Measurements from ENCODE around the gene ERBB2. TPM values are rescaled to one million over a fixed set of nuclear protein-coding genes. Genes with fewer than 3 reads are reported as not detected.

The ERBB2 gene
- total and polyA plus RNA-seq, 10 of the 15 experiments (the other 5 are each of a cell fraction or from before 2014, with no cell fraction given) = 0.39 to 7.0 (median 4.3) TPM

DNA sequence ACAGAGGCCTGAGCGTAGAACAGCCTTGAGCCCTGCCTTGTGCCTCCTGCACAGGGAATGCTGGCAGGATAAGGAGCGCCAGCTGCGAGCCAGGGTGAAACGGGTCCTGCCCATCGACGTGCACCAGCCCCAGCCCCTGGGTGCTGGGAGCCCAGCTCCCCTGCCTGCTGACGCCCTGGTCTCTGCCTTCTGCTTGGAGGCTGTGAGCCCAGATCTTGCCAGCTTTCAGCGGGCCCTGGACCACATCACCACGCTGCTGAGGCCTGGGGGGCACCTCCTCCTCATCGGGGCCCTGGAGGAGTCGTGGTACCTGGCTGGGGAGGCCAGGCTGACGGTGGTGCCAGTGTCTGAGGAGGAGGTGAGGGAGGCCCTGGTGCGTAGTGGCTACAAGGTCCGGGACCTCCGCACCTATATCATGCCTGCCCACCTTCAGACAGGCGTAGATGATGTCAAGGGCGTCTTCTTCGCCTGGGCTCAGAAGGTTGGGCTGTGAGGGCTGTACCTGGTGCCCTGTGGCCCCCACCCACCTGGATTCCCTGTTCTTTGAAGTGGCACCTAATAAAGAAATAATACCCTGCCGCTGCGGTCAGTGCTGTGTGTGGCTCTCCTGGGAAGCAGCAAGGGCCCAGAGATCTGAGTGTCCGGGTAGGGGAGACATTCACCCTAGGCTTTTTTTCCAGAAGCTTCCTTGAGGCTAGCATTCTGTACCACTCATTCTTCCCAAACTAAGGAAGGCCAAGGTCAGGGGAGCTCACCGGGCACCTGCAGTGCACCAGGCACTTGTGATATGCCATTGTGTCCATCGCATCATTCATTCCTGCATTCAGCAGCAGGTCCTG lies 29.7 kb upstream of the ERBB2 start:
- Histone ChIP-seq H3K9me3 (replicated peaks; ENCODE audit: control insufficient read depth, insufficient read depth, low read length) (no peaks in the 10 kb centered on the region), H4K20me1 (ENCODE audit: control insufficient read depth, insufficient read depth) (no peaks in the 10 kb centered on the region; the same call in 1 of the 2 replicates), H3K4me1 (ENCODE audit: control insufficient read depth, insufficient read depth, low read length) (no peaks in the 10 kb centered on the region), H3K79me2 (ENCODE audit: control insufficient read depth, insufficient read depth, low read length) (no peaks in the 10 kb centered on the region), H2AFZ (ENCODE audit: control insufficient read depth, low read depth, low read length) (no peak overlapping the region), H3K27me3 (replicated peaks in 1 of 2; ENCODE audit: control insufficient read depth in 2 of 2, insufficient read depth in 2 of 2, low read length in 1 of 2) (peaks cover 4 to 6% of the 10 kb centered on the region in 2 experiments; a peak in 3 of 4 replicates), H3K4me3 (no peak overlapping the region), H3K4me2 (ENCODE audit: control insufficient read depth, insufficient read depth) (no peak overlapping the region), H3K9ac (ENCODE audit: control insufficient read depth, insufficient read depth, low read length) (no peak overlapping the region), H3K36me3 (ENCODE audit: control insufficient read depth in 2 of 2, insufficient read depth in 2 of 2, low read length in 1 of 2) (no peaks in the 10 kb centered on the region; a peak in 1 of 4 replicates), H3K27ac (ENCODE audit: control insufficient read depth, insufficient read depth) (no peak overlapping the region)
- WGBS (ENCODE audit: insufficient coverage, insufficient replicate concordance, low lambda C conversion rate, missing lambda C conversion rate) = 60% methylated on average over 23 of the region's 23 CpGs
- ChIA-PET SMC1A (ENCODE audit: uncharacterized antibody, unreplicated experiment) (interaction anchor here (1.0 to 2.6 kb wide), 7 partner anchors 15 to 203 kb away, joined by 3 to 10 read pairs (median 3); partner anchors contain the start of gene STARD3), POLR2A (interaction anchor here (1.3 kb wide), 1 partner anchor 10 kb away, joined by 3 read pairs; no protein-coding TSS in a partner anchor), RAD21 (ENCODE audit: unreplicated experiment) (interaction anchor here (1.0 to 1.8 kb wide), 4 partner anchors 15 to 48 kb away, joined by 3 to 14 read pairs (median 5); no protein-coding TSS in a partner anchor), CTCF (interaction anchor here (0.7 to 9.1 kb wide), 12 partner anchors 10 to 310 kb away, joined by 3 to 114 read pairs (median 6); partner anchors contain the start of genes MIEN1 and PSMD3)
- no peak for DNase-seq (ENCODE audit: low read depth, low spot score)
- TF ChIP-seq POLR2A (IDR thresholded peaks at IDR 0.05; ENCODE audit: low read depth, low read length) = 0 out of 2 replicates have a peak, but pooled peaks have one; percentile 17
- TF ChIP-seq, protein P1, sequence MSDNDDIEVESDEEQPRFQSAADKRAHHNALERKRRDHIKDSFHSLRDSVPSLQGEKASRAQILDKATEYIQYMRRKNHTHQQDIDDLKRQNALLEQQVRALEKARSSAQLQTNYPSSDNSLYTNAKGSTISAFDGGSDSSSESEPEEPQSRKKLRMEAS (IDR thresholded peaks at IDR 0.05; ENCODE audit: low read depth, low read length) = no peak
- intact Hi-C loops (cut with micrococcal nuclease; ENCODE audit: unreplicated experiment) (no loop called here), in situ Hi-C loops (cut with MboI) (no loop called here)
- no peak for FAIRE-seq
- no peak for ATAC-seq
- no TSS peak for BruUV-seq (replicated peaks)

DNA sequence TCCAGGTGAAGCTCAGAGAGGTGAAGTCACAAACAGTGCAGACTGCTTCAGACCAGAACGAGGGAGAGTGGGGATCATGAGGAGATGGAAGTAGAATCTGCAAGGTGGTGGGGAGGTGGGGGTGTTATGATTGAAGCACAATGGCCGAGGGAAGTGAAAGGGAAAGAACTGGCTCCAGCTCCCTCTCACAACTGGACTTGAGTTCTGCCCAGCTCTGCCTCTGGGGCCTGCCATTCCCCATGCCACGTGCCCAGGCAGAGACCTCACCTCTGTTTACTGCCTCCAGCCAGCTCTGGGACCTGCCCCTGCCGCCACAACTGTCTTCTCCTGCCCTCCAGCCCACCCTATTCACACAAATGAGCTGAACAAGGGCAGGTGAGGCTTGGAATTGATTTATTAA lies 29.1 kb upstream of the ERBB2 start:
- H3K79me2 ChIP-seq (ENCODE audit: control insufficient read depth, insufficient read depth, low read length) = no peaks in the 10 kb centered on the region
- peaks cover 4% of the 10 kb centered on the region for H3K4me1 ChIP-seq (ENCODE audit: control insufficient read depth, insufficient read depth, low read length)
- no peaks in the 10 kb centered on the region; a peak in 1 of 4 replicates for H3K36me3 ChIP-seq (ENCODE audit: control insufficient read depth in 2 of 2, insufficient read depth in 2 of 2, low read length in 1 of 2)
- ChIA-PET POLR2A (interaction anchor here (1.3 kb wide), 1 partner anchor 10 kb away, joined by 3 read pairs; no protein-coding TSS in a partner anchor), RAD21 (ENCODE audit: unreplicated experiment) (interaction anchor here (1.0 to 2.3 kb wide), 5 partner anchors 16 to 59 kb away, joined by 3 to 14 read pairs (median 7); partner anchors contain the start of gene MIEN1), CTCF (interaction anchor here (0.7 to 9.1 kb wide), 14 partner anchors 9 to 309 kb away, joined by 3 to 114 read pairs (median 6); partner anchors contain the start of genes MIEN1 and PSMD3), SMC1A (ENCODE audit: uncharacterized antibody, unreplicated experiment) (interaction anchor here (1.0 to 2.6 kb wide), 8 partner anchors 16 to 267 kb away, joined by 3 to 10 read pairs (median 3); partner anchors contain the start of gene STARD3)
- H3K4me2 ChIP-seq (ENCODE audit: control insufficient read depth, insufficient read depth) = no peak overlapping the region
- no peak overlapping the region for H2AFZ ChIP-seq (ENCODE audit: control insufficient read depth, low read depth, low read length)
- no peak for ATAC-seq
- 19% methylated on average over 4 of the region's 4 CpGs for WGBS (ENCODE audit: insufficient coverage, insufficient replicate concordance, low lambda C conversion rate, missing lambda C conversion rate)
- H3K27me3 ChIP-seq (replicated peaks in 1 of 2; ENCODE audit: control insufficient read depth in 2 of 2, insufficient read depth in 2 of 2, low read length in 1 of 2) = peaks cover 4 to 6% of the 10 kb centered on the region in 2 experiments; a peak in 3 of 4 replicates
- no peak overlapping the region for H3K9ac ChIP-seq (ENCODE audit: control insufficient read depth, insufficient read depth, low read length)
- no peak overlapping the region for H3K4me3 ChIP-seq
- H4K20me1 ChIP-seq (ENCODE audit: control insufficient read depth, insufficient read depth) = no peaks in the 10 kb centered on the region; the same call in 1 of the 2 replicates
- BruUV-seq (replicated peaks) = no TSS peak
- no peaks in the 10 kb centered on the region for H3K9me3 ChIP-seq (replicated peaks; ENCODE audit: control insufficient read depth, insufficient read depth, low read length)
- no peak overlapping the region for H3K27ac ChIP-seq (ENCODE audit: control insufficient read depth, insufficient read depth)
- intact Hi-C loops (cut with micrococcal nuclease; ENCODE audit: unreplicated experiment) = no loop called here
- FAIRE-seq = no peak
- in situ Hi-C loops (cut with MboI) = no loop called here
- no peak for DNase-seq (ENCODE audit: low read depth, low spot score)
- TF ChIP-seq FOXK2 (IDR thresholded peaks at IDR 0.05) = no peak
- TF ChIP-seq NFIC (IDR thresholded peaks at IDR 0.05; ENCODE audit: low read depth, low read length) = no peak
- TF ChIP-seq FOS (IDR thresholded peaks at IDR 0.05; ENCODE audit: borderline replicate concordance, extremely low read depth, insufficient read length) = no peak
- TF ChIP-seq, protein P2, sequence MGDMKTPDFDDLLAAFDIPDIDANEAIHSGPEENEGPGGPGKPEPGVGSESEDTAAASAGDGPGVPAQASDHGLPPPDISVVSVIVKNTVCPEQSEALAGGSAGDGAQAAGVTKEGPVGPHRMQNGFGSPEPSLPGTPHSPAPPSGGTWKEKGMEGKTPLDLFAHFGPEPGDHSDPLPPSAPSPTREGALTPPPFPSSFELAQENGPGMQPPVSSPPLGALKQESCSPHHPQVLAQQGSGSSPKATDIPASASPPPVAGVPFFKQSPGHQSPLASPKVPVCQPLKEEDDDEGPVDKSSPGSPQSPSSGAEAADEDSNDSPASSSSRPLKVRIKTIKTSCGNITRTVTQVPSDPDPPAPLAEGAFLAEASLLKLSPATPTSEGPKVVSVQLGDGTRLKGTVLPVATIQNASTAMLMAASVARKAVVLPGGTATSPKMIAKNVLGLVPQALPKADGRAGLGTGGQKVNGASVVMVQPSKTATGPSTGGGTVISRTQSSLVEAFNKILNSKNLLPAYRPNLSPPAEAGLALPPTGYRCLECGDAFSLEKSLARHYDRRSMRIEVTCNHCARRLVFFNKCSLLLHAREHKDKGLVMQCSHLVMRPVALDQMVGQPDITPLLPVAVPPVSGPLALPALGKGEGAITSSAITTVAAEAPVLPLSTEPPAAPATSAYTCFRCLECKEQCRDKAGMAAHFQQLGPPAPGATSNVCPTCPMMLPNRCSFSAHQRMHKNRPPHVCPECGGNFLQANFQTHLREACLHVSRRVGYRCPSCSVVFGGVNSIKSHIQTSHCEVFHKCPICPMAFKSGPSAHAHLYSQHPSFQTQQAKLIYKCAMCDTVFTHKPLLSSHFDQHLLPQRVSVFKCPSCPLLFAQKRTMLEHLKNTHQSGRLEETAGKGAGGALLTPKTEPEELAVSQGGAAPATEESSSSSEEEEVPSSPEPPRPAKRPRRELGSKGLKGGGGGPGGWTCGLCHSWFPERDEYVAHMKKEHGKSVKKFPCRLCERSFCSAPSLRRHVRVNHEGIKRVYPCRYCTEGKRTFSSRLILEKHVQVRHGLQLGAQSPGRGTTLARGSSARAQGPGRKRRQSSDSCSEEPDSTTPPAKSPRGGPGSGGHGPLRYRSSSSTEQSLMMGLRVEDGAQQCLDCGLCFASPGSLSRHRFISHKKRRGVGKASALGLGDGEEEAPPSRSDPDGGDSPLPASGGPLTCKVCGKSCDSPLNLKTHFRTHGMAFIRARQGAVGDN (IDR thresholded peaks at IDR 0.05) = no peak
- TF ChIP-seq, protein P3, sequence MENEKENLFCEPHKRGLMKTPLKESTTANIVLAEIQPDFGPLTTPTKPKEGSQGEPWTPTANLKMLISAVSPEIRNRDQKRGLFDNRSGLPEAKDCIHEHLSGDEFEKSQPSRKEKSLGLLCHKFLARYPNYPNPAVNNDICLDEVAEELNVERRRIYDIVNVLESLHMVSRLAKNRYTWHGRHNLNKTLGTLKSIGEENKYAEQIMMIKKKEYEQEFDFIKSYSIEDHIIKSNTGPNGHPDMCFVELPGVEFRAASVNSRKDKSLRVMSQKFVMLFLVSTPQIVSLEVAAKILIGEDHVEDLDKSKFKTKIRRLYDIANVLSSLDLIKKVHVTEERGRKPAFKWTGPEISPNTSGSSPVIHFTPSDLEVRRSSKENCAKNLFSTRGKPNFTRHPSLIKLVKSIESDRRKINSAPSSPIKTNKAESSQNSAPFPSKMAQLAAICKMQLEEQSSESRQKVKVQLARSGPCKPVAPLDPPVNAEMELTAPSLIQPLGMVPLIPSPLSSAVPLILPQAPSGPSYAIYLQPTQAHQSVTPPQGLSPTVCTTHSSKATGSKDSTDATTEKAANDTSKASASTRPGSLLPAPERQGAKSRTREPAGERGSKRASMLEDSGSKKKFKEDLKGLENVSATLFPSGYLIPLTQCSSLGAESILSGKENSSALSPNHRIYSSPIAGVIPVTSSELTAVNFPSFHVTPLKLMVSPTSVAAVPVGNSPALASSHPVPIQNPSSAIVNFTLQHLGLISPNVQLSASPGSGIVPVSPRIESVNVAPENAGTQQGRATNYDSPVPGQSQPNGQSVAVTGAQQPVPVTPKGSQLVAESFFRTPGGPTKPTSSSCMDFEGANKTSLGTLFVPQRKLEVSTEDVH (IDR thresholded peaks at IDR 0.05; ENCODE audit: low read depth, partially characterized antibody) = no peak
